ENCODE data around the gene CASK. TPM values are rescaled to one million over a fixed set of nuclear protein-coding genes. Genes with fewer than 3 reads are reported as not detected.
"Not testable (repeated sequence)": the region's sequence is repeated elsewhere in the genome, so short reads cannot be mapped to it uniquely, and the experiment has no call there.

Gene CASK
- total RNA-seq, 1 experiment from 2014 or later, result 15.8 TPM

- Histone ChIP-seq H3K9me3 (replicated peaks) (no peaks in the 10 kb centered on the region), H3K27ac (no peak within 1 kb of the TSS), H3K4me1 (replicated peaks) (no peaks in the 10 kb centered on the region), H3K36me3 (no peaks in the 10 kb centered on the region), H3K27me3 (replicated peaks) (no peaks in the 10 kb centered on the region), H3K4me3 (no peak within 1 kb of the TSS)
- DNase-seq (ENCODE audit: low read depth in 1 of 2, low spot score in 2 of 2), result no peak
Observed at GRCh38 chrX:41723826-41724225, 199.5 kb downstream of the CASK start, which contains the start of gene GPR82. GPR82 (plus strand) TSS chrX:41724181; CDS start chrX:41727027, 2,846 bp downstream.

- Histone ChIP-seq H3K9me3 (replicated peaks) (no peaks in the 10 kb centered on the region), H3K36me3 (no peaks in the 10 kb centered on the region), H3K4me3 (no peak overlapping the region), H3K27ac (no peak overlapping the region), H3K27me3 (replicated peaks) (no peaks in the 10 kb centered on the region), H3K4me1 (replicated peaks) (no peaks in the 10 kb centered on the region)
- DNase-seq (ENCODE audit: low read depth in 1 of 2, low spot score in 2 of 2), result no peak
Observed at GRCh38 chrX:41722816-41723618, 200.3 kb downstream of the CASK start.

DNA sequence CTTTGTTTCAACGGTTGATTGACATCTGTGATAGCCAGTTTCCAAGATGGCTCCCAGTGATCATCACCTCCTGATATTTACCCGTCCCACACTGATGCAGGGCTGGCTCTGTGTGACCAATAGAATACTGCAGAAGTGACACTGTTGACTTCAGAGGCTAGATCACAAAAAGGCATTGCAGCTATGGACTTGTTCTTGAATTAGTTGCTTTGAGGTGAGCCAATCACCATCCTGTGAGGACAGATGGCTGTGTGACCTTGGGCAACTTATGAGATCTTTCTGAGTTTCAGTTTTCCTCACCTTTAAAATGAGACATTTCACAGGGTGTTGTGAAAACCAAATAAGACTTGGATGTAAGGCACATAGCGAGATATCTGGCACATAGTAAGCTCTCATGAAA, 201.1 kb downstream of the CASK start:
- Histone ChIP-seq H3K4me3 (no peak overlapping the region), H3K27ac (no peak overlapping the region), H3K4me1 (replicated peaks) (no peaks in the 10 kb centered on the region), H3K27me3 (replicated peaks) (no peaks in the 10 kb centered on the region), H3K9me3 (replicated peaks) (no peaks in the 10 kb centered on the region), H3K36me3 (no peaks in the 10 kb centered on the region)
- DNase-seq (ENCODE audit: low read depth in 1 of 2, low spot score in 2 of 2), result no peak

- H3K9me3 ChIP-seq (replicated peaks), result no peaks in the 10 kb centered on the region
- H3K27ac ChIP-seq, result no peak overlapping the region
- no peaks in the 10 kb centered on the region for H3K36me3 ChIP-seq
- H3K4me3 ChIP-seq, result no peak overlapping the region
- H3K27me3 ChIP-seq (replicated peaks), result no peaks in the 10 kb centered on the region
- DNase-seq (ENCODE audit: low read depth in 1 of 2, low spot score in 2 of 2), result no peak
- no peaks in the 10 kb centered on the region for H3K4me1 ChIP-seq (replicated peaks)
Observed at GRCh38 chrX:41721590-41721989, 201.8 kb downstream of the CASK start.

GRCh38 chrX:41720125-41720779, 203.1 kb downstream of the CASK start:
- DNase-seq (ENCODE audit: low read depth in 1 of 2, low spot score in 2 of 2), result no peak
- Histone ChIP-seq H3K27me3 (replicated peaks) (no peaks in the 10 kb centered on the region), H3K9me3 (replicated peaks) (no peaks in the 10 kb centered on the region), H3K36me3 (no peaks in the 10 kb centered on the region), H3K4me3 (no peak overlapping the region), H3K27ac (no peak overlapping the region), H3K4me1 (replicated peaks) (no peaks in the 10 kb centered on the region)

DNA sequence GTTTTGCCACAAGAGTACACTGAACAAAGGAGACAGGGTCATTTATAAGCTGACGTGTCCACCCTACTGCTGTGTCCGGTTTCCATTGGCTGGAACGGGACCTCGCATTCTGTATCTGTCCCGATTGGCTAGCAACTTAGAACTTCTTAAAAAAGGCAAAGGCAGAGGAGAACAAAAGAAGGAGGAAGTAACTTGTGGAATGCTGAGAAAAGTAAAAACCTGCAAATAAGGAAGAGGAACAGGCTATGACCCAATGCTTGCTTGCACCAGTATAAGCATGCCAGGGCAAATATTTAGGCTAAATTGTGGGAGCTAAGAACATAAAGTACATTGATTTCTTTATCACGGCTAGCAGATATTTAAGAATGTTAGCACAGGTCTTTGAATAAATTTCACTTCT, 203.7 kb downstream of the CASK start:
- not testable (repeated sequence) for H3K27me3 ChIP-seq (replicated peaks); H3K4me1 ChIP-seq (replicated peaks); H3K27ac ChIP-seq; H3K9me3 ChIP-seq (replicated peaks); DNase-seq (ENCODE audit: low read depth in 1 of 2, low spot score in 2 of 2); H3K36me3 ChIP-seq; H3K4me3 ChIP-seq

DNA sequence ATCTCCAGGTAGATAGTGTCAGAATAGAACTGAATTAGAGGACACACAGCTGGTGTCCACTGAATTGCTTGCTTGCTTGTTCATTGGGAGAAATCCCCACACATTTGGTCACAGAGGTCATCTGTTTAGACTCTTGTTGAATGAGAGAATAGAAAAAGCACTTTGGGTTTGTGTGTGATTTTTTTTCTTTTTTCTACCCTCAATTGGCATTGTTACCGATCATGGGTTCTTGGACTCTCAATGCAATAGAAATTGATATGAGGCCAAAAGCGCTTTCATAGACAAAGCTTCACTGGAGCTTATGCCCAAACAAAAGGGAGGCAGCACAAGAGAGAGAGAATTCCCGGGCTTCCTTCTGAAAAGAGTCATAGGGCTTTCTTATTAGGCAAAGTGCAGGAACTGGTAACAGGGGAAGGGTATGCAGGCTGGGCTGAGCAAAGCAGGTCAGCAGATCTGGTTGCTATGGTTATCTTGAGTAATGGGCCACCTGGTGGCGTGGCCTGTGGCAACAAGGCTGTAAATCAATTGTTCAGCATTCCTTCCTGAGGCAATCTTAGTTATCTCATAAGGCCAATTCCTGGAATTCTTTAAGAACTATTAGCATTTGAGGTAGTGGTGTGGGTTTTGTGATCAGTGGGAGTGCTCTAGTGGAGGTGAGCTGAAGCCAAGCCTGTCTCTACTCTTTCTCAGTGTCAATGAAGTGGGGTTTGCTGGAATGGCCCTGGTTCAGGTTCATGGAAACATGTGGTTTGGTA, 204.7 kb downstream of the CASK start:
- Histone ChIP-seq H3K4me1 (replicated peaks) (no peaks in the 10 kb centered on the region), H3K27me3 (replicated peaks) (no peaks in the 10 kb centered on the region), H3K36me3 (no peaks in the 10 kb centered on the region), H3K27ac (no peak overlapping the region), H3K9me3 (replicated peaks) (no peaks in the 10 kb centered on the region), H3K4me3 (no peak overlapping the region)
- DNase-seq (ENCODE audit: low read depth in 1 of 2, low spot score in 2 of 2), result no peak

GRCh38 chrX:41716767-41717473, 206.4 kb downstream of the CASK start:
- H3K36me3 ChIP-seq, result no peaks in the 10 kb centered on the region
- H3K4me1 ChIP-seq (replicated peaks), result no peaks in the 10 kb centered on the region
- H3K27ac ChIP-seq, result no peak overlapping the region
- no peak overlapping the region for H3K4me3 ChIP-seq
- no peaks in the 10 kb centered on the region for H3K27me3 ChIP-seq (replicated peaks)
- no peak for DNase-seq (ENCODE audit: low read depth in 1 of 2, low spot score in 2 of 2)
- no peaks in the 10 kb centered on the region for H3K9me3 ChIP-seq (replicated peaks)

DNA sequence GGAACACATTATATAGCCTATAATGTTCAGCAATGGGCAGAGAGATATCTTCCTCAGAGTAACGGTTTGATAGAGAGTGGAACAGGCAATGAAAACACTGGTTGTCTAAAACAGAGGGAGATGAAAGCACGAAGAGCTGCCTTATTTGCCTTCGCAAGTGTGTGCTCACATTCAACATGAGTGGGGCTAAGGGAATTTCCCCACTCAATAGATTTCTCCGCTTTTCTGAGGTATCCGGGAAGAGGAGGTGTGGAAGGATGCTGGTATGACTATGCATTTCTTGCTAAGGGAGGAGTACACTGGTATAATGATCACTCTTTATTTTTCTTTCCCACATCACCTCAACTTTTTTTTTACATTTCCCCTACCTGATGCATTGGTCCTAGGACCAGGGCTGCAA, 207.1 kb downstream of the CASK start:
- H3K4me1 ChIP-seq (replicated peaks), result no peaks in the 10 kb centered on the region
- DNase-seq (ENCODE audit: low read depth in 1 of 2, low spot score in 2 of 2), result no peak
- H3K27me3 ChIP-seq (replicated peaks), result no peaks in the 10 kb centered on the region
- no peak overlapping the region for H3K4me3 ChIP-seq
- H3K9me3 ChIP-seq (replicated peaks), result no peaks in the 10 kb centered on the region
- no peaks in the 10 kb centered on the region for H3K36me3 ChIP-seq
- no peak overlapping the region for H3K27ac ChIP-seq

DNA sequence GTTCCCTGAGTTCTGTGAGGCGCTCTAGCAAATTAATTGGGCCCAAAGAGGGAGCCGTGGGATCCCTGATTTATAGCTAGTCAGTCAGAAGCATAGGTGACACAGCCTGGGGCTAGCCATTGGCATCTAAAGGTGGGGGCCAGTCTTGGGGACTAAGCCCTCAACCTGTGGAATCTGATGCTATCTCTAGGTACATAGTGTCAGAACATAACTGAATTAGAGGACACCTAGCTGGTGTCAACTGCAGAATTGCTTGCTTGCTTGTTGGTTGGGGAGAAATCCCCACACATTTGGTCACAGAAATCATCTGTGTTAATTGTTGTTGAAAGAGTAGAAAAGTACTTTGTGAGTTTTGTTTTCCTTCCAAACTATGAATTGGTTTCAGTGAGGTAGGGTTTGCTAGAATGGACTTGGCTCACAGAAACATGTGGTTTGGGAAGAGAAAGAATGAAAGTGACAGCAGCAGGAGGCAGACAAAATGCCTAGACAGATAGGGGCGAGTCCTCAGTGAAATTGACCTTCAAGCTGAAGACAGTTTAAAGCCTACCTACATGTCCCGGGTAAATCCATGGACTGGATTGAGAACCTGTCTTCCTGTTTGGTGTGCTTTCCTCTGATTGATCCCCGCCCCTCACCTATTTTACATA, 212.2 kb downstream of the CASK start:
- Histone ChIP-seq H3K4me3 (no peak overlapping the region), H3K4me1 (replicated peaks) (no peaks in the 10 kb centered on the region), H3K27ac (no peak overlapping the region), H3K36me3 (no peaks in the 10 kb centered on the region), H3K9me3 (replicated peaks) (no peaks in the 10 kb centered on the region), H3K27me3 (replicated peaks) (no peaks in the 10 kb centered on the region)
- DNase-seq (ENCODE audit: low read depth in 1 of 2, low spot score in 2 of 2), result no peak

DNA sequence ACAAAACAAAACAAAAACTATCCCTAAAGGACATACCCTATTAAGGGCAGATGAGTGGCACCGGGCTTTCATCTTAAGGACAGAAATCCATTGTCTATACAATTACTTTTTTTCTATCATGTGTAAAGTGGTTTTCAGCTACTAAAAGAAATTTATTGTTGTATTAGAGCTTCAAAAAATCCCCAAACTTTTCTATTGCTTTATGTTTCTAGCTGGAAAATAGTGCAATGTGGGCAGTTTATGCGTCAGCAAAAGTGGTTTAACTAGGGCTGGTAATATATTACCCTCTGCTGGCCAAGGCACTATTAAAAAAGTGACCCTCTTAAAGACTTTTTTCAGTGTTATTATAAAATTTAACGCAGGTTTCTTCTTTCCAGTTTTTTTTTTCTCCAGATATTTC, 214.9 kb downstream of the CASK start:
- no peaks in the 10 kb centered on the region for H3K36me3 ChIP-seq
- no peak for DNase-seq (ENCODE audit: low read depth in 1 of 2, low spot score in 2 of 2)
- H3K4me3 ChIP-seq, result no peak overlapping the region
- H3K4me1 ChIP-seq (replicated peaks), result peaks cover 3% of the 10 kb centered on the region
- H3K9me3 ChIP-seq (replicated peaks), result no peaks in the 10 kb centered on the region
- H3K27ac ChIP-seq, result no peak overlapping the region
- no peaks in the 10 kb centered on the region for H3K27me3 ChIP-seq (replicated peaks)

DNA sequence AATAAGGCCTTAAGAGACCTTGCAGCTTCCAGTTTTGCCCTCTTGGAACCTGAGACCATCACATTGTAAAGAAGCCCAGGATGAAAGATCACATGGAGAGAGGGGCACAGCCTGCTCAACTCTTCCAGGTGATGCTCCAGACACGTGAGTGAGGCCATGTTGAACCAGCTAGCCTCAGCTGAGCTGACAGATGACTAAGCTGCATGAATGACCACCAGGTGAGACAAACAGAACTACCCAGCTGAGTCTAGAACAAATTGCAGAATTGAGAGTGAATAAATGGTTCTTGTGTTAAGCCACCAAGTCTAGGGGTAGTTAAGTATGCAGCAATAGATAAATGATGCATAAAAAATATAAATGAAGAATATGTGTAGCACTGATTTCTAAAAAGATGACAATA, 216.1 kb downstream of the CASK start:
- H3K4me1 ChIP-seq (replicated peaks), result peaks cover 5% of the 10 kb centered on the region
- no peaks in the 10 kb centered on the region for H3K36me3 ChIP-seq
- H3K9me3 ChIP-seq (replicated peaks), result no peaks in the 10 kb centered on the region
- no peak overlapping the region for H3K27ac ChIP-seq
- H3K27me3 ChIP-seq (replicated peaks), result no peaks in the 10 kb centered on the region
- no peak overlapping the region for H3K4me3 ChIP-seq
- DNase-seq (ENCODE audit: low read depth in 1 of 2, low spot score in 2 of 2), result no peak

- Histone ChIP-seq H3K27me3 (replicated peaks) (no peaks in the 10 kb centered on the region), H3K4me1 (replicated peaks) (peaks cover 5% of the 10 kb centered on the region), H3K27ac (no peak overlapping the region), H3K36me3 (no peaks in the 10 kb centered on the region), H3K9me3 (replicated peaks) (no peaks in the 10 kb centered on the region), H3K4me3 (no peak overlapping the region)
- DNase-seq (ENCODE audit: low read depth in 1 of 2, low spot score in 2 of 2), result no peak
Observed at GRCh38 chrX:41705680-41706374, 217.5 kb downstream of the CASK start.

Measured in SJSA1 (cell line).